GM12874 (cell line): ENCODE data around the gene FMN1.

Source experiments
- TF ChIP-seq, protein P1 (sequence below): IDR thresholded peaks from 2 replicates; pipeline ENCODE4 v1.5.1; 2011; ENCODE audit warnings: low read depth, mild to moderate bottlenecking, control low read depth, low read length, moderate library complexity; ENCODE audit not compliant: insufficient read depth

The FMN1 gene

DNA sequence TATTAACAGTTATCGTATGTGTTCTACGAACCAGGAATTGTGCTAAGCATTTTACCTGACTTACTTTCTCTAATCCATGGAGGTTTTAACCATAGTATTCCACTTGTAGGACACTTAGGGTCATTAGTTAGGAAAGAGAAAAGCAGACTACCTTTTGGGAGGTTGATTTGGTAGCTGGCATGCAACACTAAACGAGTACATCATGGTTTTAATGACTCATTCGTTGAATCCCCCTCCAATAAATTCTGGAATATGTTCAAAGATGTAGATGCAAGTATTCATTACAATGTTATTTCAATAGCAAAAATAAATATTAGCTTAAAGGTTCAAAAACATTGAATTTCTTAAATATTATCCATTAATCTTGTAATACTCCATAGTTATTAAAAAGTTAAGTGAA lies 162.5 kb downstream of the FMN1 start:
- TF ChIP-seq, protein P1, sequence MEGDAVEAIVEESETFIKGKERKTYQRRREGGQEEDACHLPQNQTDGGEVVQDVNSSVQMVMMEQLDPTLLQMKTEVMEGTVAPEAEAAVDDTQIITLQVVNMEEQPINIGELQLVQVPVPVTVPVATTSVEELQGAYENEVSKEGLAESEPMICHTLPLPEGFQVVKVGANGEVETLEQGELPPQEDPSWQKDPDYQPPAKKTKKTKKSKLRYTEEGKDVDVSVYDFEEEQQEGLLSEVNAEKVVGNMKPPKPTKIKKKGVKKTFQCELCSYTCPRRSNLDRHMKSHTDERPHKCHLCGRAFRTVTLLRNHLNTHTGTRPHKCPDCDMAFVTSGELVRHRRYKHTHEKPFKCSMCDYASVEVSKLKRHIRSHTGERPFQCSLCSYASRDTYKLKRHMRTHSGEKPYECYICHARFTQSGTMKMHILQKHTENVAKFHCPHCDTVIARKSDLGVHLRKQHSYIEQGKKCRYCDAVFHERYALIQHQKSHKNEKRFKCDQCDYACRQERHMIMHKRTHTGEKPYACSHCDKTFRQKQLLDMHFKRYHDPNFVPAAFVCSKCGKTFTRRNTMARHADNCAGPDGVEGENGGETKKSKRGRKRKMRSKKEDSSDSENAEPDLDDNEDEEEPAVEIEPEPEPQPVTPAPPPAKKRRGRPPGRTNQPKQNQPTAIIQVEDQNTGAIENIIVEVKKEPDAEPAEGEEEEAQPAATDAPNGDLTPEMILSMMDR: no peak

GRCh38 chr15:33031324-33031821 lies 163.1 kb downstream of the FMN1 start:
- TF ChIP-seq, protein P1: no peak

- TF ChIP-seq, protein P1: no peak
These were observed 164.2 kb downstream of the FMN1 start for GRCh38 chr15:33030315-33030714.

- TF ChIP-seq, protein P1: no peak
These were observed 165.3 kb downstream of the FMN1 start for GRCh38 chr15:33029109-33029652.

- TF ChIP-seq, protein P1: no peak
These were observed 166.0 kb downstream of the FMN1 start for GRCh38 chr15:33028495-33028894.

DNA sequence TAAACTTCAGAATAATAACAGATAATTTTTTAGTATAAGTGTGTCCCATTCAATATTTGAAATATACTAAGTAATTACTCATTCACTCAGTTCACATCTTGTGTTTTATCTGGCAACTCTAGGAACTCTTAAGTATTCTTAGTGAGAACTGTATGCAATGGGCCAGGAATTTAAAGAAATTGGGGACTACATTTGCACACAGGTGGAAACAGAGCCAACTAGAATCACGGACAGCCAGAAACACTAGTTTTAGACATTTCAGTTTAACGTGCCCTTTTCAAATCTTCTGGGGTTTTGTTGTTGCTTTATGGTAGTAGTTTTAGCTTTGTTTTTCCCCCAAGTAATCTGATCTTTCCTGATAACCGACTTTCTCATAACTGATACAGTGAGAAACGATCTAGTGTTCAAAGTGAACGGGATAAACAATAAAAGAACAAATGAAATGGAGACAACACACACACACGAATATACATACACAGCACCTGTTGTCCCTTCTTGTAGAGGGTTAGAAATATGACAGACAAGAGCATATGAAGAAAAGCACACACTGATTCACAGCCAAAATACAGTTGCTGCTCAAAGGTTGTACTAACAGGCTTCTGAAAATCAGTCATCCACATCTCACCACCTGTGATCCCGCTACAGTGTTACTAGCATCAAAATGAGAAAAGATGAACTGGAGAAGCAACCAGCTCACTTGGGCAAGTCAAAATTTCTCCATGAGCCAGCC lies 167.0 kb downstream of the FMN1 start:
- TF ChIP-seq, protein P1: no peak

- TF ChIP-seq, protein P1: no peak
These were observed 167.9 kb downstream of the FMN1 start for GRCh38 chr15:33026614-33027013.
